Stomach smooth muscle (tissue), 2 donors: Measurements from ENCODE around the gene LIX1L.

Source experiments
- H3K27ac ChIP-seq: one replicate; pipeline ENCODE4 v1.7.0; 2013; ENCODE audit warnings: mild to moderate bottlenecking, low read length, inconsistent platforms
- H3K27me3 ChIP-seq, 2 donors: one replicate each; pipeline ENCODE4 v1.7.0; 2013; ENCODE audit warnings: low read length in 2 of 2; ENCODE audit not compliant: insufficient read depth in 2 of 2, control insufficient read depth in 1 of 2
- H3K36me3 ChIP-seq, 2 donors: one replicate each; pipeline ENCODE4 v1.7.0; 2013; ENCODE audit warnings: low read length in 2 of 2; ENCODE audit not compliant: control insufficient read depth in 2 of 2, insufficient read depth in 2 of 2
- H3K4me1 ChIP-seq: one replicate; pipeline ENCODE4 v1.7.0; 2013; ENCODE audit warnings: low read length; ENCODE audit not compliant: control insufficient read depth, insufficient read depth
- H3K4me3 ChIP-seq, 2 donors: one replicate each; pipeline ENCODE4 v1.7.0; 2013; ENCODE audit warnings: low read length in 2 of 2
- H3K9ac ChIP-seq, 2 donors: one replicate each; pipeline ENCODE4 v1.7.0; 2013; ENCODE audit warnings: low read length in 2 of 2, mild to moderate bottlenecking in 1 of 2
- H3K9me3 ChIP-seq, 2 donors: one replicate each; pipeline ENCODE4 v1.7.0; 2013; ENCODE audit warnings: low read length in 2 of 2; ENCODE audit not compliant: control insufficient read depth in 2 of 2
- donor health status: healthy.
- donor health status: Pancreatic carcinoma.

Gene LIX1L

DNA sequence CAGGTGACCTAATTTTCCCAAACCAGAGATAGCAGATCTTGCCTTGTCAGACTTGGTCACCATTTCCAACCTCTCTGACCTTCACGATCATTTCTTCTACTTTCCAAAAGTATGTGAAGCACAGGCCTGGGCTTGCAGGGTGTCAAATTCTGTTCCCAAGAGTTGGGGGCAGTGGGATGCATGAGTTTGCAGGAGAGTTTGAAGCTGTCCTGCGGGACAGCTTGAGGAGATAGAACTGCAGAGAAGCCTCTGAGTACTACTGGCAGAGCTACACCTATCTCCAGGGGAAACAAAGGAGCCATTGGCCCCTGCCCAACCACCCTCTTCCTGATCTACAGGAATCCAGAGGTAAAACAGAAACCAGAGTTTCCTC is 27.3 kb upstream of the LIX1L start:
- peaks cover 47% of the 10 kb centered on the region for H3K4me1 ChIP-seq
- no peaks in the 10 kb centered on the region for H3K27me3 ChIP-seq
- H3K36me3 ChIP-seq: no peaks in the 10 kb centered on the region
- H3K9ac ChIP-seq: peak overlapping the region; percentile 39 to 55
- H3K9me3 ChIP-seq: no peaks in the 10 kb centered on the region
- peak overlapping the region; percentile 94 for H3K27ac ChIP-seq
- peak overlapping the region in 1 of 2 donors; percentile 61 for H3K4me3 ChIP-seq

DNA sequence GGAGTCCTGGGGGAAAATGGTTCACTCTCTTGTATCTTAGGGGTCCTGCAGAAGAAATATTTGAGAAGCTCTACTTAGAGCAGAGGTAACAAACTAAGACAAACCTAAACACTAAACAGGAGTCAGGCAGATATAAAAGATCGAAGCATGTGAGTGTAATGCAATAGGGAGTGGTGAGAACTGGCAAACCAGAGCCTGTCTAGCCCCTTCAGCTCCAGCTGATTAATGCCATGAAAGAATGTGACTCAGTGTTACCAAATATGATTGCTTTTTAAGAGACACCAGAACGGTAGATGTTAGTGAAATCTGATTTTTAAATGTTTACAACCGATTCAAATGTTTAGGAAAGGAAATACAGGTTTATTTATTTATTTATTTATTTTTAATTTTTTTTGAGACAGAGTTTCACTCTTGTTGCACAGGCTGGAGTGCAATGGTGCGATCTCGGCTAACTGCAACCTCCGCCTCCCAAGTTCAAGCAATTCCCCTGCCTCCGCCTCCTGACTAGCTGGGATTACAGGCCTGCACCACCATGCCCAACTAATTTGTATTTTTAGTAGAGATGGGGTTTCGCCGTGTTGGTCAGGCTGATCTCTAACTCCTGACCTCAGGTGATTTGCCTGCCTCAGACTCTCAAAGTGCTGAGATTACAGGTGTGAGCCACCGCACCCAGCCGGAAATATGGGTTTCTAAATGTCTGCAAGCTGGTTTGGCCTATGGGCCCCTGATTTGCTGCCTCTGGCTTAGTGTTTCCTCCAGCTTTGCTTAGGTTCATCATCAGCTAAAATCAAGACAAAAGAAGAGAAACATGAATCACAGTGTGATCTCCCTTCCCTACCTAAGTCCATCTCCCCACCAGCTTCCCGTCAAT is 26.4 kb upstream of the LIX1L start:
- peak overlapping the region in 1 of 2 donors; percentile 45 for H3K9ac ChIP-seq
- H3K4me1 ChIP-seq: peaks cover 55% of the 10 kb centered on the region
- H3K27me3 ChIP-seq: no peaks in the 10 kb centered on the region
- no peaks in the 10 kb centered on the region for H3K9me3 ChIP-seq
- H3K27ac ChIP-seq: peak overlapping the region; percentile 96
- H3K36me3 ChIP-seq: no peaks in the 10 kb centered on the region
- no peak overlapping the region for H3K4me3 ChIP-seq

DNA sequence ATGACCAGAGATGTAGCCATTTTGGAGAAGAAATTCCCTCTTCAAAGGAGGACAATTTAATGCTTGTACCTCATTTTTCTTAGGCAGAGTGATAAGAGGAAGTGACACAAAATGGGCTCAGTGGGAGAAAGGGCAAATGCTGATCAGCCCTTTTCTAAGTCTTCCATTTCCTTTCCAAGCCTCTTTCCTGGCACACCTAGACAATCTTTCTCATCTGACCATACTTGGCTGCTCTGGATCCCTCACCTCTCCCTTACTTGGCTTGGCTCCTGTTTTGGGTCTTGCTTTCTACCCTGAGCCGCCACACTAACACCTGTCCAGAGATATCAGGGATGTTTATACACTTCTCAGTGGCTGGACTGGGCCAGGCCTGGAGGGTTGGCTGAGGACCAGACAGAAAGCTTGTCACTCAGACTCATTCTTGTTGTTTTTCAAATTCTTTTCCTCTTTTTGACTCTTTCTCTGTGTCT is 25.4 kb upstream of the LIX1L start:
- no peaks in the 10 kb centered on the region for H3K27me3 ChIP-seq
- no peaks in the 10 kb centered on the region for H3K9me3 ChIP-seq
- no peaks in the 10 kb centered on the region for H3K36me3 ChIP-seq
- H3K27ac ChIP-seq: peak overlapping the region; percentile 96
- peaks cover 65% of the 10 kb centered on the region for H3K4me1 ChIP-seq
- peak overlapping the region; percentile 45 to 51 for H3K9ac ChIP-seq
- peak overlapping the region in 1 of 2 donors; percentile 29 for H3K4me3 ChIP-seq

- peaks cover 76% of the 10 kb centered on the region for H3K4me1 ChIP-seq
- H3K27ac ChIP-seq: peak overlapping the region; percentile 96
- peak overlapping the region in 1 of 2 donors; percentile 29 for H3K4me3 ChIP-seq
- H3K27me3 ChIP-seq: no peaks in the 10 kb centered on the region
- H3K9ac ChIP-seq: peak overlapping the region in 1 of 2 donors; percentile 22
- H3K36me3 ChIP-seq: no peaks in the 10 kb centered on the region
- H3K9me3 ChIP-seq: no peaks in the 10 kb centered on the region
Measured at GRCh38 chr1:145982010-145982723, 24.4 kb upstream of the LIX1L start.

- peak overlapping the region in 1 of 2 donors; percentile 68 for H3K4me3 ChIP-seq
- H3K9ac ChIP-seq: peak overlapping the region; percentile 61 to 80
- no peaks in the 10 kb centered on the region for H3K27me3 ChIP-seq
- H3K36me3 ChIP-seq: peaks cover 0 to 3% of the 10 kb centered on the region in 2 donors
- no peaks in the 10 kb centered on the region for H3K9me3 ChIP-seq
- peak overlapping the region; percentile 96 for H3K27ac ChIP-seq
- H3K4me1 ChIP-seq: peaks cover 68% of the 10 kb centered on the region
Measured at GRCh38 chr1:145980457-145980994, 22.7 kb upstream of the LIX1L start.

DNA sequence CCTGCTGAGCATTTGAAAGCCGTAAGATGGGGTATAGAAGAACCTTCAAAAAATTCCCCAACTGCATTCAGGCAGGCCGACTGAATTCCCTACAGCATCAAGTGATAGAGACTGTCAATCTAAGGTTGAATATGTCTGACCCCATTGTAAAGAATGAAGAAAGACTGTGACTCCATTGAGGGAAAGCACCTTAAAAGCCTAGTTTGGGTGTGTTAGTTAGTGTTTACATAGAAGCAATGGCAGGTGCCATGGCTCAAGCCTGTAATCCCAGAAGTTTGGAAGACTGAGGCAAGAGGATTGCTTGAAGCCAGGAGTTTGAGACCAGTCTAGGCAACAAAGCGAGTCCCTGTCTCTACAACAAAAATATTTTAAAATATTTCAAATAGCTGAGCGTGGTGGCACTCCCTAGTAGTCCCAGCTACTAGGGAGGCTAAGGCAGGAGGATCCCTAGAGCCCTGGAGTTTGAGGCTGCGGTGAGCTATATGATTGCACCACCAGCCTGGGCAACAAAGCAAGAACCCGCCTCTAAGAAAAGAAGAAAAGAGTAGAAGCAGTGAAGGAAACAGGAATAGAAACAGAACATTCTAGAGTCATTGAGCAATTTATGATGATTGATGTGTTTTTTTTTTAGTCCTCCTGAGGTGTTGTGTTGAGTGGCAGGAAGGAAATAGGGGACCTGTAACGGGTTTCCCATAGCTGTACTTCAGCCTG is 22.1 kb upstream of the LIX1L start:
- Histone ChIP-seq H3K27me3 (no peaks in the 10 kb centered on the region), H3K9me3 (no peaks in the 10 kb centered on the region), H3K9ac (peak overlapping the region; percentile 61 to 80), H3K36me3 (peaks cover 0 to 6% of the 10 kb centered on the region in 2 donors), H3K4me3 (peak overlapping the region; percentile 11 to 68), H3K4me1 (peaks cover 61% of the 10 kb centered on the region), H3K27ac (peak overlapping the region; percentile 96)

DNA sequence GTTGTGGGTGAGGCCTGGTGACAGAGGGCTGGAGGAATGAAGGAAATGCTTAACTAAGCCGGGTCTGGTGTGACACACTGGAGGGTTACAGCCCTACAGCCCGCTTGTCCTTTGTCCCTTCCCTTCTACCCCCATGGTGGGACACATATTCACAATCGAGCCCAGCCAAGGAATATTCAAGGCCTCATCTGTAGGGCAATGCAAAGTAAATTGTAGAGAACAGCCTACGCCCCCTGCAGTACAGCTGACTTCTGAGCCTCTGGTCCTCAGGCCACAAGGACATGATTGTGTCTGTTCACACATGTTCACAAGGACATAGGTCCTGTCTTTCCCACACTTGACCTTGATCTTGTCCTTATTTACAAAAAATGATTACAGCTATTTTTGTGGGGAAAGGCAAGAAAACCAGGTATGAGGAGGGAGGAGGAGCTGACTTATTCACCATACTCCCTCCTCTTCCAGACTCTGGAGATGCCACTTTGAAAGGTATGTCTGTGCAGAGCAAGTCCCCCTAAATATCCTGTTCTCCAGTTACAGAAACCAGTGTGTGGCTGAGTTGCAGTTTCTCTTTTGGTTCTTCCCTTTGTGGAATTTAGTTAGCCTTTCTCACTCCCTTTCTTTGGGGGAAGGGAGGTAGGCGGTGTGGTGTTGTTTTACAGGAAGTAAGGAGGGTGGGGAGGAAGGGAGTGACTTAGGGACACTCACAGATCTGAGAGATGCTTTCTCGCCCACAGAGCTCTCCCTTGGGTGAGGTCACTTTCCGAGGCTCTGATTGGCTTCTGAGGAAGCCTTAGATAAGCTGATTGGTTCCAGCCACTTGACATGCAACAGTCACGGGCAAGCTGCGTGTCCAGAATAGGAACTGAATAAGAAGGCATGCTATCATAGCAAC is 21.3 kb upstream of the LIX1L start:
- Histone ChIP-seq H3K36me3 (peaks cover 0 to 6% of the 10 kb centered on the region in 2 donors), H3K4me3 (peak overlapping the region; percentile 45 to 68), H3K9ac (peak overlapping the region; percentile 72 to 80), H3K9me3 (no peaks in the 10 kb centered on the region), H3K4me1 (peaks cover 61% of the 10 kb centered on the region), H3K27ac (peak overlapping the region; percentile 96), H3K27me3 (no peaks in the 10 kb centered on the region)

DNA sequence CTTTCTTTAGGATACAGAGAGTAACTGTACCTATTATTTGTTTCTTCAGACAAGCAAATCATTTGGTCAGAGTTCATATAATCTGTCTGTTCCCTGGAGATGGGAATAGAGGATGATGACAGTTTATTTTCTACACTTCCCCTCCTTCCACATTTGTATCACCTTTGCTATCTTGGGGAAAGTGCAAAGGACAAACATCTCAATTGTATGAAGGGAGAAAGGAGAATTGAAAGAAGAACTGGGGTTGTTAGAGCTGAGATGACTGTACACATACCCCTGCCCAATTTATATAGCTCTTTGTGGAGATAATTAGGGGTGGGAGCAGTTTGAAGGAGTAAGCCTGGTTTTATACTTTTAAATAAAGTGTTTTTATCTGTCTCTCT is 20.6 kb upstream of the LIX1L start:
- no peaks in the 10 kb centered on the region for H3K27me3 ChIP-seq
- peak overlapping the region; percentile 72 to 77 for H3K9ac ChIP-seq
- peak overlapping the region; percentile 45 to 68 for H3K4me3 ChIP-seq
- H3K36me3 ChIP-seq: peaks cover 0 to 6% of the 10 kb centered on the region in 2 donors
- no peaks in the 10 kb centered on the region for H3K9me3 ChIP-seq
- peaks cover 58% of the 10 kb centered on the region for H3K4me1 ChIP-seq
- H3K27ac ChIP-seq: peak overlapping the region; percentile 96

GRCh38 chr1:145977486-145978470 is 20.0 kb upstream of the LIX1L start:
- H3K27me3 ChIP-seq: no peaks in the 10 kb centered on the region
- peaks cover 51% of the 10 kb centered on the region for H3K4me1 ChIP-seq
- H3K27ac ChIP-seq: peak overlapping the region; percentile 96
- H3K9ac ChIP-seq: peak overlapping the region; percentile 72 to 77
- peak overlapping the region; percentile 30 to 45 for H3K4me3 ChIP-seq
- H3K9me3 ChIP-seq: no peaks in the 10 kb centered on the region
- H3K36me3 ChIP-seq: peaks cover 0 to 6% of the 10 kb centered on the region in 2 donors
